Cardiac fibroblast (primary cell): Measurements from ENCODE around the gene OR5AC2.

Experiments
- DNase-seq, 2 donors: peaks; one replicate each; pipeline versions ENCODE4 v3.0.0 to v3.0.0-alpha.2; 2010; ENCODE audit warnings: low read depth in 2 of 2
- H3K4me3 ChIP-seq, 2 donors: replicated peaks in 1 of 2; 1 replicate in 1 of 2; 2 replicates in 1 of 2; pipeline ENCODE4 v1.5.1; 2011; ENCODE audit warnings: low read depth in 2 of 2, low read length in 2 of 2, mild to moderate bottlenecking in 2 of 2, moderate library complexity in 1 of 2
- TF ChIP-seq, protein P1 (sequence below): IDR thresholded peaks from one replicate; pipeline ENCODE4 v1.5.1; 2011; ENCODE audit warnings: low read depth, mild to moderate bottlenecking, low read length, inconsistent platforms

The OR5AC2 gene

GRCh38 chr3:98136631-98137030 lies 49.7 kb downstream of the OR5AC2 start:
- TF ChIP-seq, protein P1, sequence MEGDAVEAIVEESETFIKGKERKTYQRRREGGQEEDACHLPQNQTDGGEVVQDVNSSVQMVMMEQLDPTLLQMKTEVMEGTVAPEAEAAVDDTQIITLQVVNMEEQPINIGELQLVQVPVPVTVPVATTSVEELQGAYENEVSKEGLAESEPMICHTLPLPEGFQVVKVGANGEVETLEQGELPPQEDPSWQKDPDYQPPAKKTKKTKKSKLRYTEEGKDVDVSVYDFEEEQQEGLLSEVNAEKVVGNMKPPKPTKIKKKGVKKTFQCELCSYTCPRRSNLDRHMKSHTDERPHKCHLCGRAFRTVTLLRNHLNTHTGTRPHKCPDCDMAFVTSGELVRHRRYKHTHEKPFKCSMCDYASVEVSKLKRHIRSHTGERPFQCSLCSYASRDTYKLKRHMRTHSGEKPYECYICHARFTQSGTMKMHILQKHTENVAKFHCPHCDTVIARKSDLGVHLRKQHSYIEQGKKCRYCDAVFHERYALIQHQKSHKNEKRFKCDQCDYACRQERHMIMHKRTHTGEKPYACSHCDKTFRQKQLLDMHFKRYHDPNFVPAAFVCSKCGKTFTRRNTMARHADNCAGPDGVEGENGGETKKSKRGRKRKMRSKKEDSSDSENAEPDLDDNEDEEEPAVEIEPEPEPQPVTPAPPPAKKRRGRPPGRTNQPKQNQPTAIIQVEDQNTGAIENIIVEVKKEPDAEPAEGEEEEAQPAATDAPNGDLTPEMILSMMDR = no peak
- no peak for DNase-seq
- H3K4me3 ChIP-seq = no peak overlapping the region
